Measurements from ENCODE around the gene WT1.

- TF ChIP-seq CTCF (IDR thresholded peaks at IDR 0.05; ENCODE audit: low read depth, low read length, poor library complexity, severe bottlenecking) (no peak), EZH2phosphoT487 (IDR thresholded peaks at IDR 0.05; ENCODE audit: borderline replicate concordance, low read length) (no peak)
Observed at GRCh38 chr11:32420937-32421901, 14.1 kb downstream of the WT1 start.

Data from DOHH2 (cell line).